HG03469 (cell line): ENCODE measurements around the gene NCOA5.

Experiments used
- ATAC-seq: cut with Tn5 transposase; IDR thresholded peaks from one replicate; pipeline ENCODE4 v1.9.1; 2021; ENCODE audit warnings: mild to moderate bottlenecking, moderate library complexity, moderate number of reproducible peaks; ENCODE audit not compliant: unreplicated experiment

Gene NCOA5

DNA sequence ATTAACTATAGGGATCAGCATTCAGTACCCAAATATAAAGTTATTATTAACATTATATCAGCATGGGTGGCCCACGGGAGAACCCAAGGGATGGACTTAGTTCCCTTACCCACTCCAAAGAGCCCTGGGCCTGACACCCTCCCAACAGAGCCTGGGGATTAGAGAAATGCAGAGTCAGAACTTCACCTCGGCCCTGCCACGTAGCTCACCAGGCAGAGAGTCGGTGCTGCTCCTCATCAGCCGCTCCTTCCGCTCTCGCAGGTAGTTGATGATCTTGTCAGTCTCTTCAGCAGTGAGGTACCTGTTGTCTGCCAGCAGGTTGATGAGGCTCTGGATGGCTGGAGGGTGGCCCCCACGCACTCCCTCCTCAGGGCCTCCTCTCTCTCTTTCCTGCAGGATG is 26.6 kb downstream of the NCOA5 start:
- no peak for ATAC-seq

DNA sequence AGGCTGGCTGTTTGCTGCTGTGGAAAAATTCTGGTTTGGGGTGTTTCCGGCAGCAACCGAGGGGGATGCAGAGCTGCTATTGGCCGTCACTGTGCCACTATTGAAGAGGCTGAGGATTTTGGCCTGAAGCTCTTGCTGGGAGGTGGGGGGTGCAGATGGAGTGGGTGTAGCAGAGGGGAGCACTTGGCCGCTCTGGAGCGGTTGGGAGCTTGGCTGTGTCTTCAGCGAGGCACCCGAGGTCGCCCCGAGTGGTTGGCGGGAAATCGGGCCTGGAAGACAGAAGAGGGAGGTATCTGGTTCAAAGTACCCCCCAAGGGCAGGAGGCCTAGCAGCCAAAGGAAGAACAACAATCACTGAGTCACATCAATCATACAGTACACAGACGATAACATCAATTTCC is 27.1 kb downstream of the NCOA5 start:
- no peak for ATAC-seq

DNA sequence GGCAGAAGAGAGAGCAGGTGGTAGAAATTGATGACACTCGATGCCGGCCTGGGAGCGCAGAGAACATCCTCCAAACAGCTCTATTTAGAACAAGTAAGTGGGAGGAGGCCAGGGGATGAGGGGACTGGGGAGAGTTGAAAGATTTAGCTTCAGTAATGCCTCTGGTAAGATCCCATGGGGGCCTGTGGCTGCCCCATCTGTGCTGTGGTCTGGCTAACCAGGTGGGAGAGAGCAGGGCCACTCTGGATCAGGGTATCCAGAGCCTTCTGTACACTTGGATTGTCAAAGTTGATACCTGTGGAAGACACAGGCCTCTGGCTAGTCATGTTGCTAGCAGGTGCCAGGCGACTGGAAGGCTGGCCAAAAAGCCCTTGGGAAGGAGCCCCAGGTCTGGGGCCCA is 27.6 kb downstream of the NCOA5 start:
- no peak for ATAC-seq

DNA sequence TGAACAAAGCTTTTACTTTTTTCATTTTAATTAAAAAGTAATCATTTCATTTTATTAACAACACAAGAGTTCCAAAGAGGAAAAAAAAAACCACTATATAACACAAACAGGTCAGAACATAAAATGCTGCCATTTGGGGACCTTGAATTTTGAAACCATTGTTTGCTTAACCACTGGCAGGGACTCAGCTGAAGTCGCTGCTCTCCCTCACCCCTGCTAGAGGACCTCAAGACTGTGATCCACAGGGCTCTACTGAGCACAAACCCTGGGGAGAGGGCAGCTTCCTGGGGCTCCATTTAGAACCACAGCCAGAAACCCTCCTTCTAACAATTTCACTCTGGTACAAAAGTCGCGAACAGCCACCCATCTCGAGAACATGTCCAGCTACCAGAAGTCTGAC is 28.8 kb downstream of the NCOA5 start:
- ATAC-seq: no peak

DNA sequence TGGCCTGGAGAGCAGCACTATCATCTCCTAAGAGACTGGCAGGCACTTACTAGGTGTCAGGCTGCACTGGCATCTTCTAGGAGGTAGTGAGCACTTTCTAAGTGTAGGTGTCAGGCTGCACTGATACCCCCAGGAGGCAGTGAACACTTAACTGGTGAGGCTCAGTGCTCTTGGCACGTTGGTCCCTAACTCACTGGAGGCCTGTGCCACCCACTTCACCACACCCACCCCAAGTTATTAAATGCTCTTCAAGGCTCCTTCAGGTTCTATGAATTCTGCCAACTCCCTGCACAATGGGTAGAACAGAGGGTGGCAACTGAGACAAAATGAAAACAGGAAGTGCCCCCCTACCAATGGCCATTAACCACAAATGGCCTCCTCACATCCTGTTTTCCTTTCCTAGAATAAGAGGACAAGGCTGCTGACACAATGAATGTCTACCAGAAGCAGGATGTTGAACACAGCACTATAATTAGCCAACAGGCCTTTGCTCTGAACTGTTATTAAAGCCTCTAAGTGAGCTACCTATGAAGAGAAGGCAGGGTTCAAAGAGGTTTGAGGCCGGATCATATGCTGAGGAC is 29.4 kb downstream of the NCOA5 start:
- no peak for ATAC-seq

DNA sequence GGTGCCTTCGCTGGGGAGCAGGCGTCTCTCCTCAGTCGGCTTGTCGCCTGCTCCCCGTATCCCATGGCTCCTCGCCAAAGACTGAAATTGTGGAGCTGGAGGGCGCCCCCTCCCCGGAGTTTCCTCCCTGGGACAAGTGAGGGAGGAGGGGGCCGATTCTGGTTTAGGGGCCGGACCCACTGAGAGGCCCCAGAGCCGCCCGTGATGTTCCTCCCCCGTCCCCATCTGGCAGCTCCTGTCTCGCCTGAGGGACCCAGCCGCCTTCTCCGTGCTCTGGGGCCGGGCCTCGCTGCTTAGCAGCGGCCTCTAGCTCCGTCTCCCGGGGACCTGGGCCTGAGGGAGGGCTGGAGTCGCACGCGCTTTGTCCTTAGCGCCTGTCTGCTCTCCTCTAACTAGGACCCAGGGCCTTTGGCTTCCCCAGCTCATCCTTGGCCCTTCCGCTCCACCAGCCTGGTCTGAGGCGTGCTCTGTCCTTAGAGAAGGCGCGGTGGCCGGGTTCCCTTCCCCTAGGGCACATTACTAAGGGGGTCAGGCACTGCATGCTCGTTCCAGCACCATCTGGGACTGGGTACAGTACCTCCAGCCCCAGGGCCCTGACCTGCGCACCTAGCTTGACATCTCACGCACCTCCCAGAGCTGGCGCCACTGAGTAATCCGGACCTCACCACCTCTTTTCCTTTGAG is 31.0 kb downstream of the NCOA5 start:
- ATAC-seq: no peak

DNA sequence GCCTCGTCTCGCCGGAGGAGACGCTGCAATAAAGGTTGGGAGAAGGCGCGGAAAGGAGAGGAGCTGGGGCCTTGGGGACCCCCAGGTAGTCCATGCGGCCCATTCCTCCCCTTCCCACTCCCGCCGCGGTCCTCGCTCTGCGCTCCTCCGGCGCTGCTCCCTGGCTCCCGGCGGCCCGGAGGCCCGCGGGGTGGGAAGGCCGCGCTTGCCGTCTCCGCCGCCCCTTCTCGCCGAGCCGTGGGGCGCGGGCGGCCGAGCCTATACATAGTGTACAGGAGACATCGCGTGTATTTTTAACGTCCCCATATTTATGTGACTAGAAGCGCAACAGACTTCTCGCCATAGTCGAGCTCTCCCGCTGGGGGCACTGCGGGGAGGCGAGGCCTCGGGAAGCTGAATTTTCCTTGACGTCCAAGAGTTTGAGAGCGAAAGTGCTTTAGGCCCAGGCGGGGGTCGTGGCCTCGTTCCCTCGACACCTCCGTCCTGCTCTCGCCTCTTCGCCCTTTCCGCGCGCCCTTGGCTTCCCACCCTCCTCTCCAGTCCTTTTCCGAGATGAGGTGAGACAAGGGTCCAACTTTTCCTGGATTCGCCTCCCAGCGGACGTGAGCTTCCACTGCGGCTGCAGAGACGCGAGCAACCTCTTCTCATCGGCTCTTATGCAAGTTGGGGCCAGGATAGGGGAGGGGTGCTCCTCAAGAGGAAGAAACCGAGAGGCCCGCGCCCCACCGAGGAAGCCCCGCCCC is 31.7 kb downstream of the NCOA5 start:
- ATAC-seq: no peak

DNA sequence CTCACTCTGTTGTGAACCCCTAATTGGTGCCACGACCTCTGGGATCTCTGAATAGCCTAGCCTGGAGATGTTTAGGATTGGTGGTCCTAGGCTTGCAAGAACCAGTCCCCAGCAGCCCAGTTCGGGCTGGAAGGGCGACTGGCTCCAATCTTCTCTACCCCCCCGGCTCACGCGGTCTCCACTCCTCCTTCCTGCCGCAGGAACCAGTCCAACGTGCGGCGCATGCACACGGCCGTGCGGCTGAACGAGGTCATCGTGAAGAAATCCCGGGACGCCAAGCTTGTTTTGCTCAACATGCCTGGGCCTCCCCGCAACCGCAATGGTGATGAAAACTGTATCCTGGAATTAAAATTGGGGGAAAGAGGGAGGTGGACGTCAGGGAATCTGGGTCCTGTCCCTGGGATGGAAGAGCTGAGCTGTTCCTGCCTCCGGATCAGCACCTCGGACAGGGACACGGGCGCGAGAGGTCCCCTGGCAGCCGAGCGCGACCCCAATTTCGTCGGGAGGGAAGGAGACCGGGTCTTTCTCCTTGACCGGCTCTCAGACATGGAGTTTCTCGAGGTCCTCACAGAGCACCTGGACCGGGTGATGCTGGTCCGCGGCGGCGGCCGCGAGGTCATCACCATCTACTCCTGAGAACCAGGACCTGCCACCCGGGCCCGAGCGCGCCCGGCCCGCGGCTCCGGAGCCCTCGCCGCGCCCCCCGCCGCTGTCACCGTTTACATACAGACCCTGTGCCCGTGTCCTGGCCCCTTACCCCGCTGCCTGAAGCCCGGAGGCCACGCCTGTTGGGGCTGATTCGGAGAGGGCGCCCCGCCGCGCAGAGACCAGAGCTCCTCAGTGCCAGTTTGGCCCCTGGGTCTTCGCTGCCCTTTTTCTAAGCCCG is 32.5 kb downstream of the NCOA5 start:
- ATAC-seq: no peak

DNA sequence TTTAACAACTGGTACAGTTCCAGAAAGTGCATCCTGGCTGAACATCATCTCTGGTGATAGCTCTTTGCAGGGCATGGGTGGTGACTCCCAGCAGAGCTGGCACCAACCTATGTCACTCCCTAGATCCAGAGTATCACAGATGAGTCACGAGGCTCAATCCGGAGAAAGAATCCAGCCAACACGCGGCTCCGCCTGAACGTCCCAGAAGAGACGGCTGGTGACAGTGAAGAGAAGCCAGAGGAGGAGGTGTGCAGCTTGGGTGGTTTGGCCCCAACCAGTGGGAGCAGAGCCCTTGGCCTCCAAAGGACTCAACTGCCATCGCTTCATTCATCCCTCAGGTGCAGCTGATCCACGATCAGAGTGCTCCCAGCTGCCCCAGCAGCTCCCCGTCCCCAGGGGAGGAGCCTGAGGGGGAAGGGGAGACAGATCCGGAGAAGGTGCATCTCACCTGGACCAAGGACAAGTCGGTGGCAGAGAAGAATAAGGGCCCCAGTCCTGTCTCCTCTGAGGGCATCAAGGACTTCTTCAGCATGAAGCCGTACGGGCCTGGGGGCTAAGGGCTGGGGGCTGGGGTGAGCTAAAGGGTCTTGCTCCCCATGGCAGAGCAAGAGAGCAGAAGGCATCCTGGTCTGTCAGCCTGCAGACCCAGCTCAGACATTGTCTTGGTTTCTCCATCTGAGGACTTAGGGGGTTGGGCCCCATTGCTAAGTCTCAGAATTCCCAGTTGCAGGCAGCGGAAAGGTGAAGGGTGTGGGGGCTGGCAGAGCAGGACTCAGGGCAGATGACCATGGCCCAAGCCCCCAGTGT is 33.5 kb downstream of the NCOA5 start:
- no peak for ATAC-seq

DNA sequence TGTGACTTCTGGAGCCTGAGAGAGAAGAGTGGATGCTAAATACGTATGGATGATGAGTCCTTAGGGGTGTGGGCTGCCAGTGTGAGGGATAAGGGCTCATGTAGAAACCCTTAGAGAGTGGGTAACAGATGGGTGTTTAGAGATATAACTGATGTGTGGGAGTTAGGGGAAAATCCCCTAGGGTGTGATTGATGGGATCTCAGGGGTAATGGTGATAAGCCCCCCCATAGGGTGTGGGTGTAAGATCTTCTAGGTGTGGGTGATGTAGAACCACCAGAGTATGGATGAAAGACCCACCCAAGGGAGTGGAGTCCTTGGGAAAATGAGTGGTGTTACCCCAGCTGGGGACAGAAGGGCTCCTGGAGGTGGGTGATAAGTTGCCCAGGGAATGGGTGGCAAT is 34.5 kb downstream of the NCOA5 start:
- ATAC-seq: no peak

DNA sequence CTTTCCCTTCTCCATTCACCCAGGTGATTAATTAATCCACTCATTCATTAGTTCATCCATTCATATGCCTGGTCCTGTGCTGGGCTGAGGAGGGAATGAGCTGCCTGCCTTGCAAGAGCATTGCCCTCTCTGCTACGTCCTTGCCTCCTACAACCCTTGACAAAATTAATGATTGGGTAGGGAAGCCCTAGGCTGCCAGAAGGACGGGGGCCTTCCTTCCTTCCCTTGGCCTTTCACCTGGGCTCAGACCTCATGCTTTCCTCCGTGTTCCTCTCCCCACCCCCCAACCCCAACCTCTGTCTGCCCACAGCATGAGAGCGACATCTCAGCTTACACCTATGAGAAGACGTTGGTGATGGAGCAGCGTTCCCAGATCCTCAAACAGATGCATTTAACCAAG is 35.2 kb downstream of the NCOA5 start:
- no peak for ATAC-seq

DNA sequence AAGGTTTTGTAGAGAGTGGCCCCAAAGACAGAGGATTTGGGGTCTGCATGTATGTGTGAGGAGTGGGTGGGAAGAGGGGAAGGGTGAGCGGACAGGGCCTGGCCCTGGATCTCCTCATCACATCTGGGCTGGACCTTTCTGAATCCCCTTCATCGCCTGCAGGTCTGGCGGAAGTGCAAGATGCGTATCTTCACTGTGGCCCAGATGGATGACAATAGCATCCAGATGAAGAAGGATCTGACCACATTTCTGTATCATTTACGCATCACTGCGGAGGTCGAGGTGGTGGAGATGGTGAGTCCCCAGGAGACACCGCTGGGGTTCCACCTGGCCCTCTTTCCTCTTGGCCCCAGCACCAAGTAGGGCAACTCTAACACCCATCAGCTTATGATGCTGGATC is 36.3 kb downstream of the NCOA5 start:
- ATAC-seq: no peak

DNA sequence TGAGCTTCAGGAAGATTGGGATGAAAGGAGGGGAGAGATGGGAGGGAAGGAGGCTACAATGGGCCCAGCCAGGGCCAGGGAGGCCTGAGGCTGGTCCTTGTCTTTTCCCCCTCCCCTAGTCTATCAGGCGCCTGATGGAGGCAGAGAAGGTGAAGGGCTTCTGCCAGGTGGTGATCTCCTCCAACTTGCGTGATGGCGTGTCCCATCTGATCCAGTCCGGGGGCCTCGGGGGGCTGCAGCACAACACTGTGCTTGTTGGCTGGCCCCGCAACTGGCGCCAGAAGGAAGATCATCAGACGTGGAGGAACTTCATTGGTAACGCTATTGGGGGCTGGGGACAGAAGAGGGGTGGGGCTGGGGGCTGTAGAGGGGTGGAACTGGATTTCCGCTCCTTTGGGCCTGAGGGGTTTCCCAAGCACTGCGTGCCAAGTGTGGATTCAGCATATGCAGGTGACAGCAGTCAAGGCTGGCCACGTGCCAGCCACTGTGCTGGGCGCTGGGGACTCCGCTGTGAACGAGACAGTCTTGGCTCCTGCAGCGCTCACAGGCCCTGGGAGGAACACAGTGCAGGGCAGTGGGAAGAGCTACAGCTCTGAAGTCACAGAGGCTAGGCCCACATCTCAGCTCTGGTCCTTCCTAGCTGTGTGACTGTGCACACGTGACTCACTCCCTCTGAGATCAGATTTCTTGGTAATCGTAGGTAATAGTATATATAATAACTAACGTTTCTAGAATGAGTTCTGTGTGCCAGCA is 38.0 kb downstream of the NCOA5 start:
- no peak for ATAC-seq

DNA sequence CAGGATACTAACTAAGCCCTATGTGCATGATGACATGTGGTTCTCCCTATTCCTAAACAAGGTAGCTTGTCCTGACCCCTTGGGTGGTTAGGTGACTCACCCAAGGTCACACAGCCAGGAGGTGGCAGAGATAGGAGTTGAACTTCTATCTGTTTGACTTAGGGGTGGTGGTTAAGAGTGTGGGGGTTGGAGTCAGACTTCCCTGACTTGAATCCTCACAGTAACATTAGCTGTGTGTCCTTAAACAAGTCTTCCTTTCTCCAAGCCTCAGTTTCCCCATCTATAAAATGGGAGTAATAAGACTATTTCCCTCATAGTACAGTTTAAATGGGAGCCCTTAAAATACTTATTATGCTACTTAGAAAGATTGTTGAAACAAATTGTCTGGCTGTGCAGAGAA is 38.9 kb downstream of the NCOA5 start:
- ATAC-seq: no peak

DNA sequence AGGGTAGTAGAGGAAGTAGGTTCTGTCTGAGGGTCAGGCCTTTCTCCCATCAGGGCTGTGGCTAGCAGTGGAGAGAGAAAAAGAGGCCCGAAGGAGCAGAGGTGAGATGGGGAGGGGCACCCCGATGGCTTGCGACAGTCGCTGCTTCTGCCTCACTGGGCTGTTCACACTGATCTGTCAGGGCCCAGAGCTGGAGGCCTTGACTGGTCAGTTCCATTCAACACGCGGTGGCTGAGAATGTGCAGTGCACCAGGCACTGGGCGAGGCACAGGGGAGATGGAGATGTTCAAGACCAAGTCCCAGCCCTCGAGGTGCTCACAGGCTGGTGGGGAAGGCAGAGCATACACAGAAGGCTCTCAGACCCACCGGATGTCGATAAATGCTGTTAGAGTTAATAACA is 39.3 kb downstream of the NCOA5 start:
- no peak for ATAC-seq

DNA sequence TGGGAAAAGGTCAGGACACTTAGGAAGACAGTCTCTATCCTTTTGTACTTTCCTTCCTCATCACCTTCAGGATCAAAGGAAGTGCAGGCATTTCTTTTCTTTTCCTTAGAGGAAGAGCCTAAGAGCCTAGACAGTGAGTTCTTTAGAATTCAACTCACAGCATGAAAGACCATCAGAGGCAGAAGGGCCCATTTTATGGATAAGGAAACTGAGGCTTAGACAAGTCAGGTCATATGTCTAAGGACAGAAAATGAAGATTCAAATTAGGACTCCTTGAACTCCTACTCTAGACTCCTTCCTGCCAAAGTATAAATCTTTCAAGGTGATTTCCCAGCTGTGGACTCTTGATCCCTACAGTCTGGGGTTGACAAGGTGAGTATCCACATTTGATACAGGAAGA is 39.9 kb downstream of the NCOA5 start:
- ATAC-seq: no peak

DNA sequence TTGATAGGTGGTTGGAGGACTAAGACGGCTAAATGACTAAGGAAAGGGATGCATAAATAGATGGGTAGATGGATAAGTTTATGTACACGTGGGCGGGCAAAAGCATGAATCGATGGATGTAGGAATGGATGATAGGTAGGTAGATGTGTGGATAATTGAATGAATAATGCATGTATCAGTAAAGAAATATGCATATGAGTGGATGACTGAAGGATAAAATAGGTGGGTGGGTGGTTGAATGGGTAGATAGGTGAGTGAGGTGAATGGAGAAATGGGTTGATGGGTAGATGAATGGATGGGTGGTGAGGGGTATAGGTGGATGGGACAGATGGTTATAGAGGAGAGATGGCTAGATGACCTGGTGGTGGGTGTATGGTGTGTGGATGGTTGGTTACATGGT is 40.6 kb downstream of the NCOA5 start:
- no peak for ATAC-seq

DNA sequence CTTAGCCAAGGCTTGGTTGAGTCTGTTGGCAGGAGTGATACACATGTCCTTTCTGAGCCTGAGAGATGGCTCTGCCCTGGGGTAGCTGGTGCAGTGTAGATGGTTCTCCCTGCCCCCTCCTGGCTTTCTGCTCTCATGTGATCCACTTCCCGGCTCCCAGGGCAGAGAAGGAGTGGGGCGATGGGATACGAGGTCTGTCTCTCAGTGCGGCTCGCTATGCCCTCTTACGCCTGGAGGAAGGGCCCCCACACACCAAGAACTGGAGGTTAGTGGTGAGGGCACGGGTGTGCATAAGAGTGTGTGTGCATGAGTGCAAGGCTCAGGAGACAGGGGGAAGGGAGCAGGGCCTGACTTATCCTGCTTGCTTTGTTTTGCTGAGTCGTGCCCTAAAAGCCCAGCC is 41.9 kb downstream of the NCOA5 start:
- no peak for ATAC-seq

DNA sequence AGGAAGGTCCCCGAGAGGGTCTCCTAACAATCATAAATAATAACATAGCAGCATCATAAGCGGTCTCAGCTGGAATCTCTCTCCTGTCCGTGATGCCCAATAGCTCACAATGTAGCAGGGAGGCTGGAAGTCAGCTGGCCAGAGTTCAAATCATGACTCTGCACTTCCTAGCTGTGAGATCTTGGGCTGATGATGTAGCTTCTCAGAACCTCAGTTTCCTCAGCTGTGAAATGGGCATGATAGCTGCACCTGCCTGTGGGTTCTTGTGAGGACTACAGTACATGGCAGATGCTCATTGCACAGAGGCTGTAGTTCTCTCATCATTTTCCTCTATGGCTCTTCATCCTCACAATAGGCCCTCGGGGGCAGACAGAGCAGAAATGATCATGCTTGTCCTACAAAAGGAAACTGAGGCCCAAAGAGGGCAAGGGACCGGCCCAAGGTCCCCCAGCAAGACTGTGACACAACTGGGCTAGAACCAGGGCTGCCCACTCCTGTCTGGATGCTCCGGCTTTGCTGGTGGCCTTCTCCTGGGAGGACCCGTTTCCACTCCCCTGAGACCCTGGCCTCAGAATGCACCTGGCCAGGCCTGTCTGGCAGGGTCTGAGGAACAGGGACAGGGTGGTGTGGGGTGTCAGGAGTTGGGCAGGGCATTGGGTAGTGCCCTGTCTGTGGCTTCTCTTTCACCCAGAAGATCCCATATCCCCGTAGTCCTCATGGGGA is 43.0 kb downstream of the NCOA5 start:
- ATAC-seq: no peak
